Hematopoietic multipotent progenitor cell treated with erythropoietin and hydrocortisone succinate and interleukin-3 and kit ligand, for 8 days (in vitro differentiated cells): ENCODE measurements around the gene PODNL1.
A peak's percentile ranks its signal among the peaks of the same experiment; 100 is the strongest.
"Not testable (repeated sequence)": the region's sequence is repeated elsewhere in the genome, so short reads cannot be mapped to it uniquely, and the experiment has no call there.

ENCODE experiments used
- DNase-seq: peaks from one replicate; pipeline ENCODE4 v3.0.0-alpha.2; 2015

PODNL1 gene

GRCh38 chr19:13972368-13973155 is 34.3 kb upstream of the PODNL1 start:
- DNase-seq, result no peak

- not testable (repeated sequence) for DNase-seq
Measured at GRCh38 chr19:13971868-13972267, 33.7 kb upstream of the PODNL1 start.

- DNase-seq, result no peak
Measured at GRCh38 chr19:13969897-13970296, 31.7 kb upstream of the PODNL1 start.

DNA sequence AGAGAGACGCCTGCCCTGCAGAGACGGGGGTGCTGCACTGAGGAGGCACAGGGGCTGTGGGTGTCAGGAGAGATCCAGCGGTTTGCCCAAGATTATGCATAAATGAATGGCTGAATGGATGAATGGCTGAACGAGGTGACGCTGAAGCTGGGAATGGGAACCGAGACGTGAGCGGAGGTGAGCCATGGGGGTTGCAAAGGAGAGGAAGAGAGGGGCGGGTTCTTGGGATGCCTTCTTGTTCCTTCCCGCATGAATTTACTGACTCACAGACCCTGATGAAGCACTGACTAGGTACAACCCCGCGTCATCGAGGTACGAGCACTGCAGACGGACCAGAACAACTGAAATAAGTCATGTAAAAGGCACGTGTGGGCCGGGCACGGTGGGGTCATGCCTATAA is 30.8 kb upstream of the PODNL1 start:
- DNase-seq, result no peak

GRCh38 chr19:13968383-13968935 is 30.2 kb upstream of the PODNL1 start:
- DNase-seq, result no peak

DNA sequence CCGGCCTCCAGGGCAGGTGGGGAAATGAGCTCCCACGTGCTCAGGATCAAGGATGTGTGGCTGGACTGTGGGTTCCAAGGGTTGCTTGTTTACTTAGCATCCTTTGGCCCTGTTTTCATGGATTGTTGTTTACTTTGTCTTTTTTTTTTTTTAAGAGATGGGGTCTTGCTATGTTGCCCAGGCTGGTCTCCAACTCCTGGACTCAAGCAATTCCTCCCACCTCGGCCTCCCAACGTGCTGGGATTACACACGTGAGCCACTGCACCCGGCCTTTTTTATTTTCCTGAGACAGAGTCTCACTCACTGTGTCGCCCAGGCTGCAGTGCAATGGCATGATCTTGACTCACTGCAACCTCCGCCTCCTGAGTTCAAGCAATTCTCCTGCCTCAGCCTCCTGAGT is 29.0 kb upstream of the PODNL1 start:
- not testable (repeated sequence) for DNase-seq

- DNase-seq, result no peak
Measured at GRCh38 chr19:13966684-13967128, 28.5 kb upstream of the PODNL1 start.

- no peak for DNase-seq
Measured at GRCh38 chr19:13965926-13966683, 27.9 kb upstream of the PODNL1 start.

GRCh38 chr19:13965377-13965896 is 27.2 kb upstream of the PODNL1 start:
- DNase-seq, result no peak

- DNase-seq, result no peak
Measured at GRCh38 chr19:13964776-13965175, 26.6 kb upstream of the PODNL1 start.

DNA sequence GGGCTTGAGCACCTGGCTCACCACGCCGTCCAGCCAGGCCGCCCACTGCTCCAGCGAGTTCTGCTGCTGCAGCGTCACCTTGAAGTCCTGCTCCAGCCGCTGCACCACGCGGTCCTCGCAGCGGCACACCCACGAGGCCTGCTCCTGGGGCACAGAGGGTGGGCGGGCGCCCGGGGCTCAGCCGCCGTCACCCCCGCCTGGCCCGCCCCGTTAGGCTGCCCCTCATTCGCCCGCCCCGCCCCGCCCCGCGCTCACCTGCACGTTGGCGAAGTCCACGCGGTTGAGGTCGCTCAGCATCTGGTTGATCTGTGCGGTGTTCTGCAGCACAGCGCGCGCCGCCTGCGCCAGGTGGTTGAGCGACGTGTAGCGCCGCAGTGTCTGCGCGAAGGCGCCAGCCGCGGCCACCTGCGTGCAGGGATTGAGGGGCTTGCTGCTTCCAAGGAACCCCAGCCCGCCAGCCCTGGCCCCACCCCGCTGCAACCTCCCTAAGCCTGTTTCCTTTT is 25.4 kb upstream of the PODNL1 start:
- DNase-seq, result no peak

GRCh38 chr19:13962699-13963602 is 24.7 kb upstream of the PODNL1 start:
- DNase-seq, result no peak

DNA sequence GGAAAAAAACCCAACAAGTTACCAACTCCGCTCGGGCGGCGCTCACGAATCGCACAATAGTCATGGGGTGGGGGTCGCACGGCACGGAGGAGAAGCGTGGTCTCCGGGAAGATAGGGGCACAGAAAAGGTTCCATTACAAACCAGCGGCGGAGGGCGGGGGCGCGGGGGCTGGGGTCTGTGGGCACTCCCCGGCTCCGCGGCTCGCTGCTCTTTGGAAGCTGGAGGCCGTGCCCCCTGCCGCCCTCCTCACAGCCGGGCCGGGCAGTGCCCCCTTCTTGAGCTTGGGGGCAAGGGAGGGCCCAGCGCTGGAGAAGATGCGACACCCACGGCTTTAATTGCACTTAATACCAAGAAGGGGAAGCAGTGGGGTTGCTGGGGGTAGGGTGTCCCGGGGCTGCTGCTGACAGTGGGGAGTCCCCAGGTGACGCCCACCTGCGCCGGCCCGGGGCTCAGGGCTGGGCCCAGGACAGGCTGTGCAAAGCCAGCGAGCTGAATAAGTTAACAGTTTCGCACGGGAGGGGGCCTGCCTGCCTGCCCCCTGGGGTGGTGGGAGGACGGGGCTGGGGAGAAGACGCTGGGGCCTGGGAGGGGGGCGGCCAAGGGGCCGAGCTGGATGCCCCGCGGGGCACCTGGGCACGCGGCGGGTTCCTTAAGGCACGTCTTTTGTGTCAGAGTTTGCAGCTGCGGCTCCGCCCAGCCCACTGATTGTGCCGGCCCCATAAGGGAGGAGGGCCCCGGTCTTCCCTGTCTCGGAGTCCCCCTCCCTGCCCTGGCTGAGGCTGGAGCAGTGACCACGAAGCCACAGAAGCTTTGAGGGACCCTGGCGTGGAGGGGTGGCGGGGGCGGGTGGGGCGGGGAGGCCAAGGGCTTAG is 23.8 kb upstream of the PODNL1 start:
- no peak for DNase-seq

- DNase-seq, result no peak
Measured at GRCh38 chr19:13960863-13961784, 22.9 kb upstream of the PODNL1 start.

- no peak for DNase-seq
Measured at GRCh38 chr19:13959962-13960862, 22.0 kb upstream of the PODNL1 start.

DNA sequence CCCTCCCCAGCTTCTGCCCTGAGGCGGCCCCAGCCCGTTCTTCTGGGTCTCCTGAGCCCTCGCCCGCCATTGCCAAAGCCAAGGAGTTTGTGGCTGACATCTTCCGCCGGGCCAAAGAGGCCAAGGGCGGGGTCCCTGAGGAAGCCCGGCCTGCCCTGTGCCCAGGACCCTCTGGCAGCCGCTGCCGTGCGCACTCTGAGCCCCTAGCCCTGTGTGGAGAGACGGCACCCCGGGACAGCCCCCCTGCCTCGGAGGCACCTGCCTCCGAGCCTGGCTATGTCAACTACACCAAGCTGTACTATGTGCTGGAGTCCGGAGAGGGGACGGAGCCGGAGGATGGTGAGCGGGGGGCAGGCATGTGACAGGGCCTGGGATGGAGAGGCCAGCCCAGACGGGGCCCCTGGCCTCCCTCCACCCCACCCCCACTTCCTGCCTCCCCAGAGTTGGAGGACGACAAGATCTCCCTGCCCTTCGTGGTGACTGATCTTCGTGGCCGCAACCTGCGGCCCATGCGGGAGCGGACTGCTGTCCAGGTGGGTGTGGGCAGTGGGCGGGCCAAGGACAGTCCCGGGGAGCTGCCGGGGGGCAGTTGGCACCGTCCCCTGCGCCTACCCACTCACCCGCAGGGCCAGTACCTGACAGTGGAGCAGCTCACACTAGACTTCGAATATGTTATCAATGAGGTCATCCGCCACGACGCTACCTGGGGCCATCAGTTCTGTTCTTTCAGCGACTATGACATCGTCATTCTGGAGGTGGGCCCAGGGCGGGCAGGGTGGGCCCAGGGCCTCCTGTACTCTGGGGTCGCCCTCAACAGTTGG is 21.1 kb upstream of the PODNL1 start:
- no peak for DNase-seq

GRCh38 chr19:13958043-13958442 is 19.8 kb upstream of the PODNL1 start:
- DNase-seq, result peak; percentile 91

DNA sequence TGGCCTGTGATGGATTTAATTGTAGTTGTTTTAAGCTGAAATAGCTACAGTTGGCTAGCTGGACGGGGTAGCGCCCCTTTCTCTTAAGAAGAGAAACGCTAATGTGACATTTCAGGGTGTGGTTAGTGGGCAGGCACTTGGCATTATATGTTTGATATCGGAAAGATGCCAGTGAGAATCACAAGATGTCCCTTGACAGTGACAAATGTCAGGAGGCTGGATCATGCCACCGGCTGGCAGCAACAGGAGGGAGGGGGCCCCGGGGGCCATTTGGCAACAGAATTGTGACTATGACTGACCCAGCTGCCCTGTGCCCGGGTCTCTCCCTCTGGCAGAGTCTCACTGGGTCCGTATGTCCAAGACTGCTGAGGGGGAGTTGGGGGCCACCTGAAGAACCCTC is 18.8 kb upstream of the PODNL1 start:
- peak; percentile 79 for DNase-seq
